Uterus (tissue), 2 donors: ENCODE results near the gene ADGRD2.

ENCODE experiments used
- CTCF ChIP-seq, 4 experiments: fragments of 200-600 bp in 2 of 4; fragments of 450-650 bp in 2 of 4; sonication (generic) in 2 of 4; IDR thresholded peaks; one replicate each; pipeline ENCODE4 v1.5.1; 2016 to 2019; ENCODE audit warnings: antibody characterized with exemption in 4 of 4, mild to moderate bottlenecking in 2 of 4, moderate library complexity in 1 of 4
- POLR2A ChIP-seq, 2 donors: fragments of 450-650 bp; IDR thresholded peaks; one replicate each; pipeline ENCODE4 v1.6.1; 2016; ENCODE audit warnings: antibody characterized with exemption in 2 of 2, mild to moderate bottlenecking in 1 of 2, moderate library complexity in 1 of 2

DNA sequence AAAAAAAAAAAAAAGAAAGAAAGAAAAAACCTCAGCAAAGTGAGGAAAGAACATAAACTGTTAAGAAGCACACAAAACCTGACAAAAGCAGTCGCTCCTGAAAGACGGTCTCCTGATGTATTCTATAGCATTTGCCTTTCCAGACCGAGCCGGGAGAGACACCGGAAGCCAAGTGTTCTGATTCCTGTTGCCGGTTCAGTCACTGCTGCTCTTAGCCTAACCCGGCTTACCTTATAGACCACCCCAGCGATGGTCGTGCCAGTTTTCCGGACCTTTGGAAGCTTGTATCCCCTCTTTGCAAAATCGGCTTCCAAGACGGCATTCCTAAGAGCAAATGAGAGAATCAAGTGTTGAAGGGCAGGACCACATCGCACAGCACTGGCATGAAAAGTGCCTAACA is 35.6 kb upstream of the ADGRD2 start:
- no peak for TF ChIP-seq POLR2A (IDR thresholded peaks at IDR 0.05)
- no peak for TF ChIP-seq CTCF (IDR thresholded peaks at IDR 0.05)
